Measurements from ENCODE around the gene FUT8.

FUT8 gene

GRCh38 chr14:65485516-65485915 is 73.0 kb downstream of the FUT8 start:
- no peak overlapping the region for H3K27ac Mint-ChIP-seq
- no peaks in the 10 kb centered on the region for H3K27me3 Mint-ChIP-seq
- H3K36me3 Mint-ChIP-seq, result peaks cover 35% of the 10 kb centered on the region
- ATAC-seq, result no peak
- H3K9me3 Mint-ChIP-seq, result no peaks in the 10 kb centered on the region
- H3K4me3 Mint-ChIP-seq, result no peak overlapping the region
- H3K4me1 Mint-ChIP-seq, result peaks cover 84% of the 10 kb centered on the region

DNA sequence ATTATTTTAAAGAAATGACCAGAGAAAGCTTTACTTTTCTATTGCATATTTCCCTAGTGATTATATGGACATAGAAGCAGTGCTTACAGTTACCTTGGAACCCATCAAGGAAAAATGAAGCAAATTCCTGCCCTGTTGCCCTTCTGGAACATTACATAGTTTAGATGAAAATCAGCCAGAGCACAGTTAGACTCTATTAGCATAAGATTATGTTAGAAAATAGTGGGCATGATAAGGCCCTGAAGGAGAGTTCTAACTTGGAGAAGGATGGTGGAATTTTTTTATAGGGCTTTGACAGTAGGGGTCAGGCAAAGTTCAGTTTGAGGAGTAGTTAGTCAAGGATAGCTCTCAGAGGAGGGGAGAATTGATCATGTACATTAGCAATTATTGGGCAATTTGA is 74.3 kb downstream of the FUT8 start:
- Mint-ChIP-seq H3K27me3 (no peaks in the 10 kb centered on the region), H3K27ac (no peak overlapping the region), H3K9me3 (no peaks in the 10 kb centered on the region), H3K4me1 (peaks cover 81% of the 10 kb centered on the region), H3K36me3 (peaks cover 38% of the 10 kb centered on the region), H3K4me3 (no peak overlapping the region)
- ATAC-seq, result no peak

GRCh38 chr14:65487783-65488494 is 75.4 kb downstream of the FUT8 start:
- H3K27ac Mint-ChIP-seq, result peak overlapping the region; percentile 67
- H3K4me1 Mint-ChIP-seq, result peaks cover 80% of the 10 kb centered on the region
- no peak for ATAC-seq
- peaks cover 41% of the 10 kb centered on the region for H3K36me3 Mint-ChIP-seq
- no peaks in the 10 kb centered on the region for H3K27me3 Mint-ChIP-seq
- H3K4me3 Mint-ChIP-seq, result no peak overlapping the region
- H3K9me3 Mint-ChIP-seq, result peaks cover 3% of the 10 kb centered on the region

DNA sequence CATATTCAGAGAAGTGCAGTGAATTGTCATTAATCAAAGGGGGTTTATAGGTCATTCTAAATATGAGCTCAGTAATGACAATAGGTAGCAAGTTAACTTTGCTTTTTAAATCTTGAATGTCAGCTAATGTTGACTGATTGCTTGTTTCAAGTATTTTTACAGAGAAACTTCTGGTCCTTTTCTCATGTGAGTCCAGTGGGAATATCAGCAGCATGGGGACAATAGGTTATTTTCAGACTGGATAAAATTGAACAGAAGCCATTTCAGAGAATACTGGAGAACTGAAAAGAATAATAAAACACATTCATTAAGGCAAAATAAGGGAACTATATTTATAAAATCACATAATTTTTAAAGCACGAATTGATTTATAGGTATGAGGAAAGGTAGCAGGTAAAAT is 78.7 kb downstream of the FUT8 start:
- H3K27me3 Mint-ChIP-seq, result no peaks in the 10 kb centered on the region
- H3K36me3 Mint-ChIP-seq, result peaks cover 54% of the 10 kb centered on the region
- peaks cover 7% of the 10 kb centered on the region for H3K9me3 Mint-ChIP-seq
- peaks cover 58% of the 10 kb centered on the region for H3K4me1 Mint-ChIP-seq
- H3K4me3 Mint-ChIP-seq, result no peak overlapping the region
- no peak for ATAC-seq
- no peak overlapping the region for H3K27ac Mint-ChIP-seq

DNA sequence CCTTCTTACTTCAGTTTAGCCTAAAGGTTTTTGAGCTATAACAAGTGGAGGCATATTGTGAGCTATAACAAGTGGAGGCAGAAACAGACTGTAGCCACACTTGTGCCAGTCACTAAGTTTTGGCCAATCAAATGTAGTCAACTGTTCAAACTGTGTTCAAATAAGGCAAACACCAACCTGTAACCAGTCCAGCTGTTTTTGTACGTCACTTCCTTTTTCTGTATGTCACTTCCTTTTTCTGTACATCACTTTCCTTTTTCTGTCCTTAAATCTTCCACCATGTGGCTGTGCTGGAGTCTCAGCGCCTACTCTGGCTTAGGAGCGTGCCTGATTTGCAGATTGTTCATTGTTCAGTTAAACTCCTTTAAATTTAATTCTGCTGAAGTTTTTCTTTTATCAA is 79.7 kb downstream of the FUT8 start:
- Mint-ChIP-seq H3K36me3 (peaks cover 55% of the 10 kb centered on the region), H3K4me1 (peaks cover 53% of the 10 kb centered on the region), H3K27ac (peak overlapping the region; percentile 72), H3K27me3 (no peaks in the 10 kb centered on the region), H3K4me3 (no peak overlapping the region), H3K9me3 (peaks cover 12% of the 10 kb centered on the region)
- no peak for ATAC-seq

DNA sequence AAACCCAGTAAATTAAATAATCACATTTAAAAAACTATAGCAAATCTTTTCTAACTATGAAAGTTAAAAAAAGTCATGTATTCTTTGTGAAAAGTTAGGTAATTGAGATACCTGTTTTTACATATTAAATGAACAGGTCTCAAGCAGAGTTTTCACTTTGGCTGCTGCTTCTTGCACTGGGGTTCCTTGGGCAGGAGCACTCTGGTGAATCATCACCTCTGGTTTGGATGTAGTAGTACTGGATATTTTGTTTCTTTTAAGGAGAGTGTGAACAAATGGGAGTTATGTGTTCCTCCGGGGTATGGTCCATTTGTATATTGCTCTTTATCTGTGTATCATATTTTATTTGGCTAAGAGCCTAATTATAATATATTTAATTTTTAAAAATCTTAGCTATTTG is 82.7 kb downstream of the FUT8 start:
- Mint-ChIP-seq H3K36me3 (peaks cover 50% of the 10 kb centered on the region), H3K9me3 (peaks cover 12% of the 10 kb centered on the region), H3K4me1 (peaks cover 49% of the 10 kb centered on the region), H3K4me3 (no peak overlapping the region), H3K27ac (no peak overlapping the region), H3K27me3 (no peaks in the 10 kb centered on the region)
- ATAC-seq, result no peak

GRCh38 chr14:65496178-65496993 is 83.9 kb downstream of the FUT8 start:
- Mint-ChIP-seq H3K27me3 (no peaks in the 10 kb centered on the region), H3K27ac (peak overlapping the region; percentile 40), H3K4me3 (no peak overlapping the region), H3K4me1 (peaks cover 49% of the 10 kb centered on the region), H3K36me3 (peaks cover 49% of the 10 kb centered on the region), H3K9me3 (peaks cover 12% of the 10 kb centered on the region)
- ATAC-seq, result no peak

DNA sequence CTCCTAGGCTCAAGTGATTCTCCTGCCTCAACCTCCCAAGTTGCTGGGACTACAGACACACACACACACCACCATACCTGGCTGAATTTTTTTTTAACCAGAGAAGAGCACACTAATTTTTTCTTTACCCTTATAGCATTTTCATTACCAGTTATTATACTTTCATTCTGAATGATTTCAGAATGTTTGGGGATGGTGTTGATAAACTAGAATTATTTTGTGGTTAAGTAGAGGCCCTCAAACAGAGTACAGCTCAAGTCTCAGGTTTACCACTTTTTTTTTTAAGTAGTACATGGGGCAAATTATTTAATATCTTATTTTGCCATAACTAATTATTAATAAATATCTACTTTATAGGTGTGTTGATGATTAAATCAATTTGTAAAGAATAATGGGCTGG is 86.6 kb downstream of the FUT8 start:
- Mint-ChIP-seq H3K36me3 (peaks cover 27% of the 10 kb centered on the region), H3K4me1 (peaks cover 61% of the 10 kb centered on the region), H3K27me3 (no peaks in the 10 kb centered on the region), H3K27ac (peak overlapping the region; percentile 53), H3K9me3 (peaks cover 9% of the 10 kb centered on the region), H3K4me3 (no peak overlapping the region)
- no peak for ATAC-seq

DNA sequence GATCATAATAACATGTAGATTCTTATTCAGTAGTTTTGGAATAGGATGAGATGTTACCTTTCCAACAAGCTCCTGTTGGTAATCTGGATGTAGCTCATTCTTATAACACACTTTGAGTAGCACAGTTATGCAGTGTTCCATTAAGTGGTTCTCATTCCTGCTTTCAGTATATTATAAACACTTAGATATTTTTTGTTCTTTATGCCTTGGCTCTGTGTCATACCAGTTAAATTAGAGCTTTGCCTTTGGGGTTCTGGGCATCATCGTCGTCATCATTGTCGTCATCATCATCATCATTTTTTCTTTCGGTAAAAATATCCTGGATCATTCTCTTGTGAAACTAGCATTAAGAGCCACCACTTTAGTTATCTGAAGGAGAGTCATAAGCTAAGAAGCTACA is 87.5 kb downstream of the FUT8 start:
- H3K27ac Mint-ChIP-seq, result no peak overlapping the region
- H3K27me3 Mint-ChIP-seq, result no peaks in the 10 kb centered on the region
- peaks cover 9% of the 10 kb centered on the region for H3K9me3 Mint-ChIP-seq
- peaks cover 68% of the 10 kb centered on the region for H3K4me1 Mint-ChIP-seq
- ATAC-seq, result no peak
- no peak overlapping the region for H3K4me3 Mint-ChIP-seq
- H3K36me3 Mint-ChIP-seq, result peaks cover 27% of the 10 kb centered on the region

GRCh38 chr14:65501328-65501727 is 88.8 kb downstream of the FUT8 start:
- H3K27me3 Mint-ChIP-seq, result no peaks in the 10 kb centered on the region
- ATAC-seq, result peak; percentile 47
- H3K36me3 Mint-ChIP-seq, result peaks cover 16% of the 10 kb centered on the region
- H3K4me3 Mint-ChIP-seq, result no peak overlapping the region
- peak overlapping the region; percentile 68 for H3K27ac Mint-ChIP-seq
- peaks cover 73% of the 10 kb centered on the region for H3K4me1 Mint-ChIP-seq
- peaks cover 5% of the 10 kb centered on the region for H3K9me3 Mint-ChIP-seq

GRCh38 chr14:65502676-65503124 is 90.2 kb downstream of the FUT8 start:
- ATAC-seq, result peak; percentile 80
- peaks cover 21% of the 10 kb centered on the region for H3K36me3 Mint-ChIP-seq
- H3K27ac Mint-ChIP-seq, result peak overlapping the region; percentile 68

GRCh38 chr14:65503771-65504170 is 91.2 kb downstream of the FUT8 start:
- H3K4me3 Mint-ChIP-seq, result no peak overlapping the region
- peaks cover 6% of the 10 kb centered on the region for H3K9me3 Mint-ChIP-seq
- ATAC-seq, result no peak
- peak overlapping the region; percentile 68 for H3K27ac Mint-ChIP-seq
- H3K4me1 Mint-ChIP-seq, result peaks cover 60% of the 10 kb centered on the region
- peaks cover 29% of the 10 kb centered on the region for H3K36me3 Mint-ChIP-seq
- H3K27me3 Mint-ChIP-seq, result no peaks in the 10 kb centered on the region

More at GRCh38 chr14:65502676-65503124, 90.2 kb downstream of the FUT8 start:
- Mint-ChIP-seq H3K27me3 (no peaks in the 10 kb centered on the region), H3K4me1 (peaks cover 68% of the 10 kb centered on the region), H3K9me3 (peaks cover 6% of the 10 kb centered on the region), H3K4me3 (no peak overlapping the region)

DNA sequence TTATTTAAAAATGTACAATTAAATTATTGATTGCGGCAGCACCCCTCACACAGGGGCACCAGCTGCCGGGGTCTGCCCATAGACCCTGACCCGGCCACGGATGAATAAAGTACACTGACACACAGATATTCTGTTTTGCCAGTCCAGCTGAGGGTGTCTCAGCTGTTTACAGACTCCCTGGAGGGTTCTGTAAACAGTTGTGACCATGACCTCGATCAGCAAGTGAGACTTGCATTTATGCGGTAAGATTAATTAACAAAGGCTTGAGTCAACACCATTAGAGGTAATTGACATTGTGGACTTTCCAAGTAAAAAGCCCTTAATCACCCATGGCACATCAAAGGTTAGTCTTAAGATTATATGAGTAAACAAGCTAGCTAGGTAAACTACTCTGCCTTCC is 94.3 kb downstream of the FUT8 start:
- peaks cover 14% of the 10 kb centered on the region for H3K9me3 Mint-ChIP-seq
- H3K27ac Mint-ChIP-seq, result no peak overlapping the region
- peaks cover 67% of the 10 kb centered on the region for H3K4me1 Mint-ChIP-seq
- H3K4me3 Mint-ChIP-seq, result no peak overlapping the region
- ATAC-seq, result no peak
- H3K36me3 Mint-ChIP-seq, result peaks cover 35% of the 10 kb centered on the region
- H3K27me3 Mint-ChIP-seq, result no peaks in the 10 kb centered on the region

GRCh38 chr14:65509842-65510241 is 97.3 kb downstream of the FUT8 start:
- Mint-ChIP-seq H3K9me3 (peaks cover 14% of the 10 kb centered on the region), H3K27ac (no peak overlapping the region), H3K27me3 (no peaks in the 10 kb centered on the region), H3K4me1 (peaks cover 52% of the 10 kb centered on the region), H3K36me3 (peaks cover 41% of the 10 kb centered on the region), H3K4me3 (no peak overlapping the region)
- ATAC-seq, result no peak

DNA sequence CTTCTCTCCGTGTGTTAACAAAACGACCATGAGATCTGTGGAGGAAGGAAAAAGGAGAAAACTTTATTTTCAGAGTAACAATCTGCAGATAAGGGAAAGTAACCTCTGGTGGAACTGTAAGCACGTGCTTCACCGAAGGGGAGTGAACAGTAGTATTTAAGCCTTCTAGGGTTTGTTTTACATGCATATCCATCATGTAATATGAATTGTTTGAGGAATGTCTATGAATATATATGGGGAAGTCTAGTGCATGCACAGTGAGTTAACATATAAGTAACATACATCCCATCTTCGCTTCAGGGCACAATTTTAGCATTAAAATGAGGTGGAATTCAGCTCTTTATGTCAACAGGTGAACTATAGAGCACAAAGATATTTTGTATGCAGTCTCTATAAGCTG is 101.1 kb downstream of the FUT8 start:
- Mint-ChIP-seq H3K4me1 (peaks cover 63% of the 10 kb centered on the region), H3K27ac (no peak overlapping the region), H3K27me3 (no peaks in the 10 kb centered on the region), H3K4me3 (no peak overlapping the region), H3K36me3 (peaks cover 28% of the 10 kb centered on the region), H3K9me3 (peaks cover 9% of the 10 kb centered on the region)
- ATAC-seq, result no peak
